G401 (cell line): ENCODE measurements around the gene ZNF576. TPM values are rescaled to one million over a fixed set of nuclear protein-coding genes. Genes with fewer than 3 reads are reported as not detected.
"Not testable (repeated sequence)": the region's sequence is repeated elsewhere in the genome, so short reads cannot be mapped to it uniquely, and the experiment has no call there.

ENCODE experiments used
- DNase-seq: peaks from one replicate; pipeline ENCODE4 v3.0.0-alpha.2; 2015; ENCODE audit warnings: low spot score
- in situ Hi-C: cut with HindIII; loops from 2 replicates; pipeline ENCODE4 v1.10.0; 2016; ENCODE audit warnings: low sequenced_read_pairs, mixed read lengths
- total RNA-seq: library from RNA; depleted of rRNA; stranded (reverse); fragments of >200 nt; shearing (Covaris generic); gene quantifications from 2 replicates; pipeline ENCODE4 v1.2.3, GENCODE V29; 2014; rRNA removed

Gene ZNF576
- total RNA-seq, 1 experiment from 2014 or later, result 6.9 TPM

DNA sequence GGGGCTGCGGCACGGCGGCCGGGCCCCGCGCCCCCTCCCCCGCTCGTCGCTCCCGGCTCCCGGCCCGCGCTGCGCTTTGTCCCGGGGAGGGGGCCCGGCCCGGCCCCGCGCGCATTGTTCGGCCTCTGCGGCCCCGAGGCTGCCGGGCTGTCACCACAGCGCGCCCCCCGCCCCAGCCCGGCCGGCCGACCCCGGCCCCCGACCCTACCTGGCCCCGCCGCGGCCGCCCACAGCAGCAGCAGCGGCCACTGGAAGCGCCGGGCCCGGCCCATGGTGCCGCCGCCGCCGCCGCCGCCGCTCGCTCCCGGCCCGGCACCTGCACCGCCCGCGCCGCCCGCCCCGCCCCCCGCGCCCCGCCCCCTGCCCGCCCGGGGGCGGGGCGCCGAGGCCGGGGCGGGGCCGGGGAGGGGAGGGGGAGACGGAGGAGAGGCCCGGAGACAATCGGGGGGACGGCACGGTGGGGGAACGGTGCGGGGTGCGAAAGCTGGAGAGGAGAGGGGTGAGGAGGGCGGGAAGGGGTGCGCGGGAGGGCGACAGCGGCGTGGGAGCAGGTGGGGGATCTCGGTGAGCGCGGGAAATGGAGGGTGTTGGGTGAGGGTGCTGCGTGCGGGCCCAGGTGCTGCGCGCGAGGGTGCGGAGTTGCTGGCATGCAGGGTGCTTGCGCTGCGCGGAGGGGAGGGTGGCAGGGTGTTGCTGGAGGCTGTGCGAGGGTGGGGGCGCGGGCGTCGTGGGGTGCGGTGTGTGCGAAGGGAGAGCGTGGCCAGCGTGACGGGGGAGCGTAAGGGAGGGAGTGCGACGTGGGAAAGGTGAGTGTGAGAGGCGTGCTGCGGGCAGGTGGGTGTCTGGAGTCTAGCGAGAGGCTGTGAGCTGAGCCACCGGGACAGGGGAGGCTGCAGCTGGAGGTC is 43.4 kb downstream of the ZNF576 start, which contains the start of gene CADM4:
Gene CADM4, minus strand, starts transcription at position 332 of the 905 bp plus-strand sequence. Its CDS starts 60 bp downstream, at position 272.
- in situ Hi-C loops, result no loop called here
- DNase-seq, result peak; percentile 53

DNA sequence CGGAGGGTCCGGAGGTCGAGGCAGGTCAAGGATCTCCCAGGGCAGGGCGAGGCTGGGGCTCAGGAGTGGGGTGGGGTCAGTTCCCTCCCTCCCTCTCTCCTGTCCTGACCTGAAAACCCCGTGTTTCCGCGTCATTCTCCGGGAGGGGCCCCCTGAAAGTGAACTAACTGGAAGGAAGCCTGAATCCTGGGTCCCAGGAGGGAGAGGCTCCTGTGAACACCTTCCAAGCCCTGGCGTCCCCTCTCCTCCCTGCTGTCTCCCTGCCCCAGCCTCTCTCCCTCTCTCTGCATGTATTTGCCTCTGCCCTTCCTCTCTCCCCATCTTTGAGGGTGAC is 44.0 kb downstream of the ZNF576 start:
- no peak for DNase-seq

DNA sequence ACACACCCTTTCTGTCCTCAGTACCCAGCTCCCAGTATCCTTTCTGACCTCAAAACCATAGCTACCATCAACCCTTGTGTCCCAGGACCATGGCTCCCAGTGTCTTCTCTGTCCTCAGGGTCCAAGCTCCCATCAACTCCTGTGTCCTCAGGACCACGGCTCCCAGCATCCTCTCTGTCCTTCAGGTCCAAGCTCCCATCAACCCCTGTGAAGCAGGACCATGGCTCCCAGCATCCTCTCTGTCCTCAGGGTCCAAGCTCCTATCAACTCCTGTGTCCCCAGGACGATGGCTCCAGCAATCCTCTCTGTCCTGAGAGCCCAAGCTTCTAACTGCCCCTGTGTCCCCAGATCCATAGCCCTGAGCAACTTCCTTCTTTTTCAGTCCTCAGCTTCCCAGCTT is 44.9 kb downstream of the ZNF576 start:
- in situ Hi-C loops, result no loop called here
- no peak for DNase-seq

More for the DNA sequence above, 44.0 kb downstream of the ZNF576 start:
- in situ Hi-C loops, result no loop called here

DNA sequence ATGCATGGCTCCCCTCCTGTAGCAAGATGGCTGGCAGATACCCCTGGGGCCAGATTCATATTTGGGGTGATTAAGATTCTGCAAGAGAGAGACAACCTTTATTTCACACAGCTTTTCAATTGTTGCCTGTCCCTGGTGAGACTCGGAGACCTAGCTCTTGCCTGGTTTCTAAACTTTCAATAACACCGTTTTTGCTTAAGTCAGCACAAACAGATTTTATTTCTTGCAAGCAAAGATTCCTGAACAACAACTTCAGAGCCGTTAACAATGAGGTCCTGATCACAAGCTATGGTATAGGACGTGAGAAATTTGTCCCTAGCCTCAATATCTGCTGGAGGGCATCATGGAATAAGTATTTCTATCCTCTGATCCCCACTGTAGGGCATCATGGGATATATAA is 46.1 kb downstream of the ZNF576 start:
- DNase-seq, result no peak
- in situ Hi-C loops, result no loop called here

DNA sequence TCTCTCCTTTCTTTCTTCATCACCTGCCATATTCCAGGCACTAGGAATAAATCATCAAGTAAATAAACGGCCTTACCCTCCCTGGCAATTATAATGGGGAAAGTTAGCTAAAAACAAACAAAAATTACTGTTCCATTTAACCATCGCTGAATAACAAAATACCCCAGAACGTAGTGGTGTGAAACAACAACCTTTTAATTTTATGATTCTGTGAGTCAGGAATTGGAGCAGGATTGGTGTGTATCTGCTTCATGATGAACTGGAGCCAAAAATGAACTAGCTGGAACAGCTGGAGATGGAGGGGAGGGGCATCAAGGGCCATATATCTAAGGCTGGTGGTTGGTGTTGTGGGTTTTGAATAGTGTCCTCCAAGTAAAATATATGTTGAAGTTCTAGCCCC is 46.9 kb downstream of the ZNF576 start:
- in situ Hi-C loops, result no loop called here
- no peak for DNase-seq

DNA sequence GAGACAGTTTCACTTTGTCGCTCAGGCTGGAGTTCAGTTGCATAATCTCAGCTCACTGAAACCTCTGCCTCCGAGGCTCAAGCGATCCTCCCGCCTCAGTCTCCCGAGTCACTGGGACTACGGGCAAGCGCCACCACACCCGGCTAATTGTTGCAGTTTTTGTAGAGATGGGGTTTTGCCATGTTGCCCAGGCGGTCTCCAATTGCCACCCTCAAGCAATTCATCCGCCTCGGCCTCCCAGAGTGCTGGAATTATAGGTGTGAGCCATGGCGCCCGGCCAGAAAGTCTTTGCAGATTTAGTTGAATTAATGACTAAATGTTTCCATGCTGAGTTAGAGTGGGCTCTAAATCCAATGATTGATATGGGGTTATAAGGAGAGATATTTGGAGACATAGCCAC is 47.8 kb downstream of the ZNF576 start:
- in situ Hi-C loops, result no loop called here
- DNase-seq, result no peak

DNA sequence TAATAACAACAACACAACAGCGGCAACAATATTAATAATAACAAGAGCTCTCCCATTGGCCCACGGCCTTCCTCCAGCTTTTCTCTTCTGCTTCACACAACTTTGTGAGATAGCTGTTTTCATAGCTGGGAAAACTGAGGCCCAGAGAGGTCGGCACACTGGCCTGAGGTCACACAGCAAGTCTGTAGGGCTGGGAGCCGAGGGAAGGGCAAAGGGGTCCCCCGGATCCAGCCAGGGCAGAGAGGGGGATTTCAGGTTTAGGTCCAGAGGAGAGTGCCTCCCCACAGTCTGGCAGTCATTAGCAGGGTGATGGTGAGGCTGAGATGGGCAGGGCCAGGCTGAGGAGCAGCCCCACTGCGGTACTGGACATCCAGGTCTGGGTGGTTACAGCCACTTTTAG is 52.2 kb downstream of the ZNF576 start:
- in situ Hi-C loops, result no loop called here
- no peak for DNase-seq

DNA sequence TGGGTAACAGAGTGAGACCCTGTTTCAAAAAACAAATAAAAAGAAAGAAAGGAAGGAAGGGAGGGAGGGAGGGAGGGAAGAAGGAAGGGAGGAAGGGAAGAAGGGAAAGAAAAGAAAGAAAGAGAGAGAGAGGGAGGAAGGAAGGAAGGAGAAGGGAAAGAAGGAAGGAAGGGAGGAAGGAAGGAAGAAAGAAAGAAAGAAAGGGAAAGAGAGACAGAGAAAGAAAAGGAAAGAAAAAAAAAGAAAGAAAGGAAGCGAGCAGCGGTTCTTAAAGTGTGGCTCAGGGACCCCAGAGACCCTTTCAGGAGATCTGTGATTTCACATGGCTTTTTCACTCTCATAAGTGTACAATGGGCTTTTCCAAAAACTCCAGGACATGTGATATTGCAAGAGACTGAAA is 53.1 kb downstream of the ZNF576 start:
- in situ Hi-C loops, result no loop called here
- no peak for DNase-seq

DNA sequence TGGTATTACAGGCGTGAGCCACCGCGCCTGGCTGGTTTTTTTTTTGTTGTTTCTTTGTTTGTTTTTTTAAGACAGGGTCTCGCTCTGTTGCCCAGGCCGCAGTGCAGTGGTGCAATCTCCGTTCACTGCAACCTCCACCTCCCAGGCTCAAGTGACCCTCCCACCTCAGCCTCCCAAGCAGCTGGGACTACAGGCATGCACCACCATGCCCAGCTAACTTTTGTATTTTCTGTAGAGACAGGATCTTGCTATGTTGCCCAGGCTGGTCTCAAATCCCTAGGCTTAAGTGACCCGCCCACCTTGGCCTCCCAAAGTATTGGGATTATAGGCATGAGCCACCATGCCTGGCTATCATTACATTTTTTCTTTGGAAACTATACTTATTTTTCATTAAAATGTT is 53.9 kb downstream of the ZNF576 start:
- DNase-seq, in situ Hi-C loops: not testable (repeated sequence)

Other genes starting within 250 kb of the ZNF576 start
- 443 and 498 TPM in 2 replicates for gene CD177, start 242.9 kb upstream of the ZNF576 start, total RNA-seq
- 1.7 TPM in 1 of 2 replicates, not detected in the other for gene TEX101, start 181.7 kb upstream of the ZNF576 start, total RNA-seq
- gene LYPD3, start 131.0 kb upstream of the ZNF576 start, total RNA-seq, result not detected in 2 replicates
- 51.2 and 77.2 TPM in 2 replicates for gene PHLDB3, start 91.8 kb upstream of the ZNF576 start, total RNA-seq
- 227 and 243 TPM in 2 replicates for gene ETHE1, start 69.4 kb upstream of the ZNF576 start, total RNA-seq
- gene ZNF575, start 63.4 kb upstream of the ZNF576 start, total RNA-seq, result not detected in 2 replicates
- gene XRCC1, start 21.1 kb upstream of the ZNF576 start, total RNA-seq, result 64.5 and 77.2 TPM in 2 replicates
- gene PINLYP, start 20.8 kb upstream of the ZNF576 start, total RNA-seq, result 1.5 and 2.7 TPM in 2 replicates
- 43.1 and 63.5 TPM in 2 replicates for gene IRGQ, start 461 bp upstream of the ZNF576 start, total RNA-seq
- gene SRRM5, start 15.5 kb downstream of the ZNF576 start, total RNA-seq, result not detected in 2 replicates
- 135 and 160 TPM in 2 replicates for gene ZNF428, start 23.0 kb downstream of the ZNF576 start, total RNA-seq
- gene CADM4, start 43.3 kb downstream of the ZNF576 start, total RNA-seq, result 47.8 and 58.7 TPM in 2 replicates
- gene PLAUR, start 73.6 kb downstream of the ZNF576 start, total RNA-seq, result 6.0 and 8.8 TPM in 2 replicates
- gene IRGC, start 119.5 kb downstream of the ZNF576 start, total RNA-seq, result not detected in 2 replicates
- 18.3 and 22.3 TPM in 2 replicates for gene SMG9, start 158.4 kb downstream of the ZNF576 start, total RNA-seq
- gene KCNN4, start 184.4 kb downstream of the ZNF576 start, total RNA-seq, result 4.2 and 5.7 TPM in 2 replicates
- not detected in 2 replicates for gene LYPD5, start 205.9 kb downstream of the ZNF576 start, total RNA-seq
- gene ZNF283, start 230.7 kb downstream of the ZNF576 start, total RNA-seq, result 3.8 and 13.4 TPM in 2 replicates